SK-N-SH treated with all-trans-retinoic acid at 6 μM for 48 hours (cell line): ENCODE results near the gene SHB.

Source experiments
- CSDC2 ChIP-seq: fragments of 250-450 bp; sonication (Bioruptor Pico); IDR thresholded peaks from 2 replicates; pipeline ENCODE4 v1.5.0; 2020; ENCODE audit warnings: mild to moderate bottlenecking, moderate library complexity
- ISL1 ChIP-seq: fragments of 250-450 bp; sonication (Bioruptor Pico); IDR thresholded peaks from 2 replicates; pipeline ENCODE4 v2.1.2; 2022; ENCODE audit warnings: mild to moderate bottlenecking, moderate library complexity
- RARB ChIP-seq: fragments of 250-450 bp; sonication (Bioruptor Pico); IDR thresholded peaks from 2 replicates; pipeline ENCODE4 v1.8.0; 2021; ENCODE audit warnings: mild to moderate bottlenecking, moderate library complexity
- SNAI2 ChIP-seq: fragments of 250-450 bp; sonication (Bioruptor Pico); IDR thresholded peaks from 2 replicates; pipeline ENCODE4 v1.5.0; 2020; ENCODE audit warnings: mild to moderate bottlenecking, moderate library complexity
- ZNF70 ChIP-seq: fragments of 450-650 bp; formaldehyde crosslinking; IDR thresholded peaks from 2 replicates; pipeline ENCODE4 v1.5.0; 2020; ENCODE audit warnings: mild to moderate bottlenecking, moderate library complexity
- TF ChIP-seq, protein P1 (sequence below): fragments of 250-450 bp; sonication (Bioruptor Pico); IDR thresholded peaks from 2 replicates; pipeline ENCODE4 v1.5.1; 2021; ENCODE audit warnings: mild to moderate bottlenecking, moderate library complexity

DNA sequence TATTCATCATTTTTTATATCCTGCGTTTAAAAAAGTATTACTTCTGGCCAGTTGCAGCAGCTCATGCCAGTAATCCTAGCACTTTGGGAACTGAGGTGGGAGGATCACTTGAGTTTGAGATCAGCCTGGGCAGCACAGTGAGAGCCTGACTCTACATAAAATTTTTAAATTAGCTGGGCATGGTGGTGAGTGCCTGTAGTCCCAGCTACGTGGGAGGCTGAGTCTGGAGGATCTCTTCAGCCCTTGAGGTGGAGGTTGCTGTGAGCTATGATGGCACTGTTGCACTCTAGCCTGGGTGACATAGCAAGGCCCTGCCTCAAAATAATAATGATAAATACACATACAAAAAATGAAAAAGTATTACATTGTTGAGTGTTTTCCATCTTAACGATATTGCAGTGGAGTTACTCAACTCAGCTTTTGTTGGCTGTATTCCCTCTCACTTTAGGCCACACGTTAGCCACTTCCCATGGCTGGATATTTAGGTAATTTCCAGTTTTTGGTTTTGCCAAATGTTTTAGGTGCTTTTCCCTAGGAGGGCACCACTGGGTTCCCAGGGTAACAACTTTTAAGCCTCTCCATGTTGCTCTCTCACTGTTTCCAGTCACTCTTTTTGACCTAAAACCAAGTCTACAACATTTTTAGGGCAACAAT lies 20.6 kb downstream of the SHB start:
- TF ChIP-seq ZNF70 (CRISPR knock-in tag) (no peak), CSDC2 (no peak), RARB (CRISPR knock-in tag) (no peak), ISL1 (CRISPR knock-in tag) (no peak), SNAI2 (CRISPR knock-in tag) (no peak)
- TF ChIP-seq, protein P1, sequence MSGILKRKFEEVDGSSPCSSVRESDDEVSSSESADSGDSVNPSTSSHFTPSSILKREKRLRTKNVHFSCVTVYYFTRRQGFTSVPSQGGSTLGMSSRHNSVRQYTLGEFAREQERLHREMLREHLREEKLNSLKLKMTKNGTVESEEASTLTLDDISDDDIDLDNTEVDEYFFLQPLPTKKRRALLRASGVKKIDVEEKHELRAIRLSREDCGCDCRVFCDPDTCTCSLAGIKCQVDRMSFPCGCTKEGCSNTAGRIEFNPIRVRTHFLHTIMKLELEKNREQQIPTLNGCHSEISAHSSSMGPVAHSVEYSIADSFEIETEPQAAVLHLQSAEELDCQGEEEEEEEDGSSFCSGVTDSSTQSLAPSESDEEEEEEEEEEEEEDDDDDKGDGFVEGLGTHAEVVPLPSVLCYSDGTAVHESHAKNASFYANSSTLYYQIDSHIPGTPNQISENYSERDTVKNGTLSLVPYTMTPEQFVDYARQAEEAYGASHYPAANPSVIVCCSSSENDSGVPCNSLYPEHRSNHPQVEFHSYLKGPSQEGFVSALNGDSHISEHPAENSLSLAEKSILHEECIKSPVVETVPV (CRISPR knock-in tag): no peak
